GM23338 (cell line): ENCODE measurements around the gene SYNPR. TPM values are rescaled to one million over a fixed set of nuclear protein-coding genes. Genes with fewer than 3 reads are reported as not detected.

Source experiments
- ATAC-seq: fragments of 200-7000 bp; cut with Tn5 transposase; 3 replicates; pipeline ENCODE4 v1.9.1; 2020
- DNase-seq: peaks from one replicate; pipeline ENCODE4 v3.0.0-alpha.2; 2015; ENCODE audit warnings: low spot score
- H2AFZ ChIP-seq: fragments of 200-600 bp; sonication (generic); 2 replicates; pipeline ENCODE4 v1.8.0; 2016; ENCODE audit warnings: antibody characterized with exemption, mild to moderate bottlenecking, moderate library complexity
- H3F3A ChIP-seq: fragments of 200-600 bp; sonication (generic); replicated peaks from 2 replicates; pipeline ENCODE4 v1.8.0; 2017; ENCODE audit warnings: antibody characterized with exemption, mixed run types, low read depth
- H3K27ac ChIP-seq: fragments of 200-600 bp; sonication (generic); 2 replicates; pipeline ENCODE4 v1.6.1; 2016; ENCODE audit warnings: low read depth
- H3K27me3 ChIP-seq: fragments of 200-600 bp; sonication (generic); 2 replicates; pipeline ENCODE4 v1.8.0; 2016; ENCODE audit warnings: mild to moderate bottlenecking, mixed run types, moderate library complexity; ENCODE audit not compliant: insufficient read depth
- H3K36me3 ChIP-seq: fragments of 200-600 bp; sonication (generic); 2 replicates; pipeline ENCODE4 v1.8.0; 2016; ENCODE audit warnings: mild to moderate bottlenecking; ENCODE audit not compliant: insufficient read depth
- H3K4me1 ChIP-seq: fragments of 200-600 bp; sonication (generic); 2 replicates; pipeline ENCODE4 v1.8.0; 2016; ENCODE audit warnings: mild to moderate bottlenecking, moderate library complexity; ENCODE audit not compliant: insufficient read depth
- H3K4me2 ChIP-seq: fragments of 200-600 bp; sonication (generic); 2 replicates; pipeline ENCODE4 v1.7.1; 2017; ENCODE audit warnings: mixed run types
- H3K4me3 ChIP-seq: fragments of 200-600 bp; sonication (generic); 2 replicates; pipeline ENCODE4 v1.6.1; 2016; ENCODE audit warnings: mixed run types
- H3K79me2 ChIP-seq: fragments of 200-600 bp; sonication (generic); replicated peaks from 2 replicates; pipeline ENCODE4 v1.8.0; 2017; ENCODE audit warnings: mild to moderate bottlenecking; ENCODE audit not compliant: insufficient read depth
- H3K9me2 ChIP-seq: fragments of 200-600 bp; sonication (generic); 2 replicates; pipeline ENCODE4 v1.8.0; 2017; ENCODE audit not compliant: insufficient read depth
- H4K20me1 ChIP-seq: fragments of 200-600 bp; sonication (generic); replicated peaks from 2 replicates; pipeline ENCODE4 v1.8.0; 2017; ENCODE audit warnings: mild to moderate bottlenecking; ENCODE audit not compliant: insufficient read depth
- H3K27ac Mint-ChIP-seq: 2 replicates; pipeline ENCODE4 v1.8.0; 2020; ENCODE audit warnings: inconsistent platforms, mild to moderate bottlenecking, moderate library complexity, mixed read lengths
- H3K27me3 Mint-ChIP-seq: 3 replicates; pipeline ENCODE4 v1.8.0; 2022; ENCODE audit warnings: low read depth, mild to moderate bottlenecking, moderate library complexity, mixed read lengths, inconsistent platforms; ENCODE audit not compliant: insufficient read depth, poor library complexity
- H3K36me3 Mint-ChIP-seq: 3 replicates; pipeline ENCODE4 v1.8.0; 2021; ENCODE audit warnings: low read depth, mild to moderate bottlenecking, inconsistent platforms, moderate library complexity, mixed read lengths
- H3K4me1 Mint-ChIP-seq: 3 replicates; pipeline ENCODE4 v1.8.0; 2020; ENCODE audit warnings: mild to moderate bottlenecking, inconsistent platforms, mixed read lengths
- H3K4me3 Mint-ChIP-seq: 3 replicates; pipeline ENCODE4 v1.8.0; 2021; ENCODE audit warnings: moderate library complexity, mild to moderate bottlenecking, inconsistent platforms, mixed read lengths
- H3K9me3 Mint-ChIP-seq: 3 replicates; pipeline ENCODE4 v1.8.0; 2020; ENCODE audit warnings: moderate library complexity, mild to moderate bottlenecking, inconsistent platforms, mixed read lengths
- CREB1 ChIP-seq: fragments of 250-450 bp; sonication (Bioruptor Pico); IDR thresholded peaks from 2 replicates; pipeline ENCODE4 v1.5.0; 2020; ENCODE audit warnings: low read depth, mild to moderate bottlenecking, moderate library complexity
- CTCF ChIP-seq, 2 experiments: fragments of 200-600 bp in 1 of 2; sonication (generic) in 1 of 2; conservative IDR thresholded peaks; 2 replicates each; pipeline versions ENCODE4 v1.5.1 to v1.6.1; 2016 to 2017; ENCODE audit warnings: antibody characterized with exemption in 2 of 2, low read depth in 2 of 2, mild to moderate bottlenecking in 2 of 2, moderate library complexity in 1 of 2
- ETS1 ChIP-seq: IDR thresholded peaks from 2 replicates; pipeline ENCODE4 v1.6.1; 2016; ENCODE audit warnings: antibody characterized with exemption
- EZH2 ChIP-seq: fragments of 200-600 bp; sonication (generic); IDR thresholded peaks from one replicate; pipeline ENCODE4 v1.8.0; 2017; ENCODE audit warnings: antibody characterized with exemption, mild to moderate bottlenecking, low read depth; ENCODE audit not compliant: unreplicated experiment
- EZH2phosphoT487 ChIP-seq: fragments of 200-600 bp; sonication (generic); IDR thresholded peaks from one replicate; pipeline ENCODE4 v1.8.1; 2018; ENCODE audit warnings: antibody characterized with exemption; ENCODE audit not compliant: unreplicated experiment
- NANOG ChIP-seq: IDR thresholded peaks from 2 replicates; pipeline ENCODE4 v1.6.1; 2016; ENCODE audit warnings: antibody characterized with exemption, borderline replicate concordance
- POLR2AphosphoS5 ChIP-seq: IDR thresholded peaks from 2 replicates; pipeline ENCODE4 v1.6.1; 2016; ENCODE audit warnings: antibody characterized with exemption, low read depth
- STAT1 ChIP-seq: IDR thresholded peaks from one replicate; pipeline ENCODE4 v1.6.1; 2016; ENCODE audit warnings: antibody characterized with exemption; ENCODE audit not compliant: unreplicated experiment
- ZNF114 ChIP-seq: fragments of 250-450 bp; sonication (Bioruptor Pico); IDR thresholded peaks from 2 replicates; pipeline ENCODE4 v1.5.0; 2020; ENCODE audit warnings: mild to moderate bottlenecking, moderate library complexity
- ZNF331 ChIP-seq: fragments of 250-450 bp; sonication (Bioruptor Pico); IDR thresholded peaks from 2 replicates; pipeline ENCODE4 v1.5.0; 2020; ENCODE audit warnings: low read depth, mild to moderate bottlenecking, moderate library complexity
- polyA plus RNA-seq: library from polyadenylated mRNA; unstranded; fragments of >200 nt; fragmentation: Nextera tagmentation; extraction: Ambion mirVana; gene quantifications from 2 replicates; pipeline ENCODE4 v1.2.1, GENCODE V29; 2016
- total RNA-seq: library from RNA; depleted of rRNA; stranded (reverse); fragments of >200 nt; shearing (Covaris generic); gene quantifications from 2 replicates; pipeline ENCODE4 v1.2.3, GENCODE V29; 2014
- TF ChIP-seq, protein P1 (sequence below): IDR thresholded peaks from one replicate; pipeline ENCODE4 v1.6.1; 2018; ENCODE audit warnings: antibody characterized with exemption; ENCODE audit not compliant: unreplicated experiment

Gene SYNPR
- total and polyA plus RNA-seq, 2 experiments from 2014 or later = 0.38 to 0.55 TPM

DNA sequence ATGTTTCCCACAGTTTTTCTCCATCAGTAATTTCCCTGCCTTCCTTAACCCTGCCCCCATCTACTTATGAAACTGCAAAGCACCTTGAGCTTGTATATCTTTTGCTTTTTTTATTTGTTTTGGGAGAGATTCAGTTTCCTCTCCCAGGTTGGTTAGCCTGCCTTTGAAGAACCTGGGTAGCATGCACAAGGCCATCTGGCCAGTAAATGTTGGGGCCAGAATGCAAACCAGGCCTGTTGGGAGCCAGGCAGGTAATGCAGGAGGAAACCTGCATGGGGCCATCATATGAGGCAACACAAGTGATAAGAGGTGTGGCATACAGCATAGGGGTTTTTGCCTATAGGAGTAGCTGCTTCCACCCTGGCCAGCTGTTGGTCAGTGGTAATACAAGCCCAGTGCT, 17.7 kb downstream of the SYNPR start:
- H3K27me3 ChIP-seq = peaks cover 11% of the 10 kb centered on the region; the same call in 1 of the 2 replicates
- no peak overlapping the region for H3K27ac ChIP-seq
- peaks cover 8% of the 10 kb centered on the region for H3K27me3 Mint-ChIP-seq
- no peaks in the 10 kb centered on the region for H3K36me3 ChIP-seq
- peaks cover 8% of the 10 kb centered on the region; the same call in 2 of the 3 replicates for H3K4me1 Mint-ChIP-seq
- no peak overlapping the region for H3K4me3 Mint-ChIP-seq
- H3K9me3 Mint-ChIP-seq = peaks cover 8% of the 10 kb centered on the region
- TF ChIP-seq STAT1 (no peak), ZNF114 (CRISPR knock-in tag) (no peak), CREB1 (CRISPR knock-in tag) (no peak), NANOG (no peak), EZH2 (no peak), POLR2AphosphoS5 (no peak), ZNF331 (no peak), EZH2phosphoT487 (no peak)
- TF ChIP-seq, protein P1, sequence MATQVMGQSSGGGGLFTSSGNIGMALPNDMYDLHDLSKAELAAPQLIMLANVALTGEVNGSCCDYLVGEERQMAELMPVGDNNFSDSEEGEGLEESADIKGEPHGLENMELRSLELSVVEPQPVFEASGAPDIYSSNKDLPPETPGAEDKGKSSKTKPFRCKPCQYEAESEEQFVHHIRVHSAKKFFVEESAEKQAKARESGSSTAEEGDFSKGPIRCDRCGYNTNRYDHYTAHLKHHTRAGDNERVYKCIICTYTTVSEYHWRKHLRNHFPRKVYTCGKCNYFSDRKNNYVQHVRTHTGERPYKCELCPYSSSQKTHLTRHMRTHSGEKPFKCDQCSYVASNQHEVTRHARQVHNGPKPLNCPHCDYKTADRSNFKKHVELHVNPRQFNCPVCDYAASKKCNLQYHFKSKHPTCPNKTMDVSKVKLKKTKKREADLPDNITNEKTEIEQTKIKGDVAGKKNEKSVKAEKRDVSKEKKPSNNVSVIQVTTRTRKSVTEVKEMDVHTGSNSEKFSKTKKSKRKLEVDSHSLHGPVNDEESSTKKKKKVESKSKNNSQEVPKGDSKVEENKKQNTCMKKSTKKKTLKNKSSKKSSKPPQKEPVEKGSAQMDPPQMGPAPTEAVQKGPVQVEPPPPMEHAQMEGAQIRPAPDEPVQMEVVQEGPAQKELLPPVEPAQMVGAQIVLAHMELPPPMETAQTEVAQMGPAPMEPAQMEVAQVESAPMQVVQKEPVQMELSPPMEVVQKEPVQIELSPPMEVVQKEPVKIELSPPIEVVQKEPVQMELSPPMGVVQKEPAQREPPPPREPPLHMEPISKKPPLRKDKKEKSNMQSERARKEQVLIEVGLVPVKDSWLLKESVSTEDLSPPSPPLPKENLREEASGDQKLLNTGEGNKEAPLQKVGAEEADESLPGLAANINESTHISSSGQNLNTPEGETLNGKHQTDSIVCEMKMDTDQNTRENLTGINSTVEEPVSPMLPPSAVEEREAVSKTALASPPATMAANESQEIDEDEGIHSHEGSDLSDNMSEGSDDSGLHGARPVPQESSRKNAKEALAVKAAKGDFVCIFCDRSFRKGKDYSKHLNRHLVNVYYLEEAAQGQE = no peak
- H3K27ac Mint-ChIP-seq = no peak overlapping the region
- no peaks in the 10 kb centered on the region for H3F3A ChIP-seq
- no peak for DNase-seq
- no peaks in the 10 kb centered on the region for H3K9me2 ChIP-seq
- H3K4me1 ChIP-seq = peaks cover 5% of the 10 kb centered on the region; the same call in 1 of the 2 replicates
- no peaks in the 10 kb centered on the region for H3K79me2 ChIP-seq
- no peak overlapping the region for H3K4me3 ChIP-seq
- no peak overlapping the region for H3K4me2 ChIP-seq
- no peak overlapping the region for H2AFZ ChIP-seq
- ATAC-seq = no peak
- peaks cover 3% of the 10 kb centered on the region; the same call in 2 of the 3 replicates for H3K36me3 Mint-ChIP-seq
- no peaks in the 10 kb centered on the region for H4K20me1 ChIP-seq

- peaks cover 13% of the 10 kb centered on the region; the same call in 1 of the 2 replicates for H3K27me3 ChIP-seq
- no peak overlapping the region for H3K4me2 ChIP-seq
- H3F3A ChIP-seq = no peaks in the 10 kb centered on the region
- TF ChIP-seq, protein P1 = no peak
- TF ChIP-seq ZNF331 (no peak), CTCF (conservative IDR thresholded peaks at IDR 0.05; ENCODE audit: low read depth in 2 of 2) (no peak), STAT1 (no peak), ETS1 (no peak)
These were observed 18.1 kb downstream of the SYNPR start for GRCh38 chr3:63296249-63296648.

More at GRCh38 chr3:63296249-63296648, 18.1 kb downstream of the SYNPR start:
- Histone ChIP-seq H2AFZ (no peak overlapping the region), H3K36me3 (no peaks in the 10 kb centered on the region), H3K4me1 (peaks cover 5% of the 10 kb centered on the region; the same call in 1 of the 2 replicates), H4K20me1 (no peaks in the 10 kb centered on the region), H3K4me3 (no peak overlapping the region), H3K9me2 (no peaks in the 10 kb centered on the region), H3K27ac (no peak overlapping the region), H3K79me2 (no peaks in the 10 kb centered on the region)
- no peak for ATAC-seq
- H3K4me3 Mint-ChIP-seq = no peak overlapping the region
- peaks cover 8% of the 10 kb centered on the region for H3K9me3 Mint-ChIP-seq
- H3K4me1 Mint-ChIP-seq = peaks cover 8% of the 10 kb centered on the region; the same call in 2 of the 3 replicates
- H3K36me3 Mint-ChIP-seq = peaks cover 3% of the 10 kb centered on the region; the same call in 2 of the 3 replicates
- H3K27ac Mint-ChIP-seq = no peak overlapping the region
- H3K27me3 Mint-ChIP-seq = peaks cover 8% of the 10 kb centered on the region
- no peak for DNase-seq
